ENCODE results near the gene ADD2. TPM values are rescaled to one million over a fixed set of nuclear protein-coding genes. Genes with fewer than 3 reads are reported as not detected.
A peak's percentile ranks its signal among the peaks of the same experiment; 100 is the strongest.

Gene ADD2
- total RNA-seq, 1 donor from 2014 or later: 45.3 TPM

DNA sequence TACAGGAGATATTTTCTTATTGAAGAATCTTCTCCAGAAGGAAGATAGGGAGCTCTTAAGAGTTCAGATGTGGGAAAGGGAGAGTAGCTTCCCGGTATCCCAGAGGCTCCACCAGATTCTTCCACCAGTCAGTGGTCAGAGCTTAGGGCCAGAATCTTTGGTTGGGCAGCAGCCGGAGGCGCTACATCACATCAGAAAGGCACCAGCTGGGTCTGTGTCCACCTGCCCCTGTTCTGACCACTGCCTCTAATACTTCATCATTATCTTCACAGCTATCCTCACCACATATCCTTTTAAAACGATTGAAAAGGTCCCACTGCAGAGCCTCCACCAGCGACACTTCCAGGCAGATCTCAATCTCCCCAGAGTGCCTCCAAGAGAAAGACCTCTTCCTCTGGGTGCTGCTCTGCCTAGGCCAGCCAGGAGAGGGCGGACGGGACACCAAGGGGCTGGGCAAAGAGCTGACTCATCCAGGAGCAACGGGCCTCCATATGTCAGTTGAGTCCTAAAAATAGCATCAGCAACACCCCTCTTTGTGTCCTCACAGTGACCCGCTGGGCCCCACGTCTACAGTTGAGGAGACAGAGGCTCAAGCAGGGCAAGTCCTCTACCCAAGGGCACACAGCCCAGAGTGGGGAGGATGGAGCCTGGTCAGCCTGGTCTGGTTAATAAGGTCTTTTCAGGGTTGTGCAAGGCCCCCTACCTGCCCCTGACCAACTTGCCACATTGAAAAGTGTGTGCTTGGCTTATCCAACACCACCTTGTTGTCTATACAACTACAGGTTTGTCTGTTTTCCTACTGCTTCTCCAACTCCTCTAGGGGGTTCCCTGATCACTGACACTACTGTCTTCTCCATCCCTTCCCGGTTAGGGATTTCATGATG lies 81.2 kb downstream of the ADD2 start:
- Histone ChIP-seq H3K27me3 (no peaks in the 10 kb centered on the region), H3K27ac (no peak overlapping the region), H3K36me3 (peaks cover 4% of the 10 kb centered on the region), H4K20me1 (ENCODE audit: low read depth) (peaks cover 3% of the 10 kb centered on the region), H3K9ac (no peak overlapping the region), H3K4me3 (no peak overlapping the region), H2AFZ (replicated peaks) (no peak overlapping the region), H3K4me1 (peaks cover 5% of the 10 kb centered on the region), H3F3A (ENCODE audit: low read depth) (no peaks in the 10 kb centered on the region), H3K9me3 (ENCODE audit: low read depth) (no peaks in the 10 kb centered on the region), H3K79me2 (ENCODE audit: low read depth) (no peaks in the 10 kb centered on the region), H3K4me2 (no peak overlapping the region)
- Mint-ChIP-seq H3K36me3 (peaks cover 19% of the 10 kb centered on the region), H3K4me1 (peaks cover 17% of the 10 kb centered on the region), H3K9me3 (no peaks in the 10 kb centered on the region), H3K27ac (no peak overlapping the region), H3K27me3 (ENCODE audit: insufficient read depth, low read depth) (peaks cover 7% of the 10 kb centered on the region), H3K4me3 (no peak overlapping the region)
- peak; percentile 75 for DNase-seq (ENCODE audit: low spot score)
- TF ChIP-seq EZH2 (IDR thresholded peaks at IDR 0.05) (no peak), EZH2phosphoT487 (IDR thresholded peaks at IDR 0.05) (no peak)
- TF ChIP-seq, protein P1, sequence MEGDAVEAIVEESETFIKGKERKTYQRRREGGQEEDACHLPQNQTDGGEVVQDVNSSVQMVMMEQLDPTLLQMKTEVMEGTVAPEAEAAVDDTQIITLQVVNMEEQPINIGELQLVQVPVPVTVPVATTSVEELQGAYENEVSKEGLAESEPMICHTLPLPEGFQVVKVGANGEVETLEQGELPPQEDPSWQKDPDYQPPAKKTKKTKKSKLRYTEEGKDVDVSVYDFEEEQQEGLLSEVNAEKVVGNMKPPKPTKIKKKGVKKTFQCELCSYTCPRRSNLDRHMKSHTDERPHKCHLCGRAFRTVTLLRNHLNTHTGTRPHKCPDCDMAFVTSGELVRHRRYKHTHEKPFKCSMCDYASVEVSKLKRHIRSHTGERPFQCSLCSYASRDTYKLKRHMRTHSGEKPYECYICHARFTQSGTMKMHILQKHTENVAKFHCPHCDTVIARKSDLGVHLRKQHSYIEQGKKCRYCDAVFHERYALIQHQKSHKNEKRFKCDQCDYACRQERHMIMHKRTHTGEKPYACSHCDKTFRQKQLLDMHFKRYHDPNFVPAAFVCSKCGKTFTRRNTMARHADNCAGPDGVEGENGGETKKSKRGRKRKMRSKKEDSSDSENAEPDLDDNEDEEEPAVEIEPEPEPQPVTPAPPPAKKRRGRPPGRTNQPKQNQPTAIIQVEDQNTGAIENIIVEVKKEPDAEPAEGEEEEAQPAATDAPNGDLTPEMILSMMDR (IDR thresholded peaks at IDR 0.05): peak; percentile 69

DNA sequence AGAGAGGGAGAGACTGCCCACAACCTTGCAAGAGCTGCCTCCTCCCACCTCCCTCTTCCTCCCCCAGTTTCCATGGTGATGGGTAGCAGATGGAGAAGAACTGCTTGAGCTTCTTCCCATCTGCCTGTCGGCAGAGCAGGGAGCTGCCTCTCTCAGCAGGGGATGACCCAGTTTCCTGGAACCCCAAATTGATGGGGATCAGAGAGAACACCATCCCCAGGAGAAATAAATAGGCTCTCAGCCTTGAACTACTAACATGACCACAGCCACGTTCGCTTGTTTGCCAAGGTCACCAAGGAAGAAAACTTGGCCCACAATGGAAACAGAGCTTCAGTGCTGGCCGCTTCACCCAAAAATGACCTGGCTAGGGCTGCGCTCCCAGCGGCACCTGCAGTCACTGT lies 82.2 kb downstream of the ADD2 start:
- H3K27ac Mint-ChIP-seq: no peak overlapping the region
- TF ChIP-seq EZH2phosphoT487 (IDR thresholded peaks at IDR 0.05): no peak
- no peak for TF ChIP-seq EZH2 (IDR thresholded peaks at IDR 0.05)

DNA sequence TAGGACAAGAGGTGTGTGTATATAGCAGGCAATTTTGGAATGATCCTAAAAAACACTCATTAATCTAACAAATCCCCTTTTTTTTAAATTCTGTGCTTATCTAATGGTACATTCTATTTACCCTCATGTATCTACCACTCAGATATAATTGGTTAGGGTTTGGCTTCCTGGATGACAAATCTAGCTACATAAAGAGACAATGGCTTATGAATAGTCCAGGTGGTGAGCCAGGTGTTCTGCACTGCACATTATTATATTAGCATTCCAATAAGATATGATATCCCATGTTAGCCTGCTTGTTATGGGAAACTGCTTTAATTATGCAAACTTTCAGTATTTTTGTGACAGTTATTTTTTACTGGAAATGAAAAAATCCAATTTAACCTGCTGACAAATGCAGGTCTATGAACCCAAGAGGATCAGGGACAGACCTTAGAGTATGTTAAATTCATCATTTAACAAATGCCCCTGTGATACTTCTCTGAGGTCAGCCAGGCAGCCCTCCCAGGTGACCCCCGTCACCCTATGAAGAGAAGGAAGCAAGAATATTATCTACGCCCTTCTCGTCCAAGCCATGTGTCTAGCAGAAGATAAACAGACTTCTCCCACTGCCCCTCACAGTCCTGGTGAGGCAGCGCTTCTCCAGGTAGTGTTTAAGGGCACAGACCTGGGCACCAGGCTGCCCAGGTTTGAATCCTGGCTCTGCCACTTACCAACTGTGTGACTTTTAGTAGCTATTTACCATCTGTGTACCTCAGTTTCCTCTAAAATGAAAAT lies 83.0 kb downstream of the ADD2 start:
- peaks cover 2% of the 10 kb centered on the region for H4K20me1 ChIP-seq (ENCODE audit: low read depth)
- peaks cover 4% of the 10 kb centered on the region for H3K36me3 ChIP-seq
- H3K9me3 ChIP-seq (ENCODE audit: low read depth): no peaks in the 10 kb centered on the region
- no peaks in the 10 kb centered on the region for H3K9me3 Mint-ChIP-seq
- peaks cover 7% of the 10 kb centered on the region for H3K27me3 Mint-ChIP-seq (ENCODE audit: insufficient read depth, low read depth)
- no peak overlapping the region for H2AFZ ChIP-seq (replicated peaks)
- H3K9ac ChIP-seq: no peak overlapping the region
- peaks cover 5% of the 10 kb centered on the region for H3K4me1 ChIP-seq
- H3K4me2 ChIP-seq: no peak overlapping the region
- no peak overlapping the region for H3K4me3 ChIP-seq
- TF ChIP-seq EZH2 (IDR thresholded peaks at IDR 0.05) (no peak), EZH2phosphoT487 (IDR thresholded peaks at IDR 0.05) (no peak)
- TF ChIP-seq, protein P1 (IDR thresholded peaks at IDR 0.05): no peak
- H3K4me1 Mint-ChIP-seq: peaks cover 17% of the 10 kb centered on the region
- no peak overlapping the region for H3K27ac ChIP-seq
- peaks cover 3% of the 10 kb centered on the region for H3F3A ChIP-seq (ENCODE audit: low read depth)
- no peaks in the 10 kb centered on the region for H3K27me3 ChIP-seq
- no peak for DNase-seq (ENCODE audit: low spot score)
- H3K79me2 ChIP-seq (ENCODE audit: low read depth): no peaks in the 10 kb centered on the region
- H3K36me3 Mint-ChIP-seq: peaks cover 15% of the 10 kb centered on the region
- no peak overlapping the region for H3K27ac Mint-ChIP-seq
- no peak overlapping the region for H3K4me3 Mint-ChIP-seq

More for the DNA sequence above, 82.2 kb downstream of the ADD2 start:
- H3K27ac ChIP-seq: no peak overlapping the region
- no peak overlapping the region for H3K4me2 ChIP-seq
- peaks cover 17% of the 10 kb centered on the region for H3K4me1 Mint-ChIP-seq
- peaks cover 4% of the 10 kb centered on the region for H3K36me3 ChIP-seq
- H3K27me3 ChIP-seq: no peaks in the 10 kb centered on the region
- H3K27me3 Mint-ChIP-seq (ENCODE audit: insufficient read depth, low read depth): peaks cover 7% of the 10 kb centered on the region
- H3K36me3 Mint-ChIP-seq: peaks cover 18% of the 10 kb centered on the region
- H3K9me3 ChIP-seq (ENCODE audit: low read depth): no peaks in the 10 kb centered on the region
- H3K79me2 ChIP-seq (ENCODE audit: low read depth): no peaks in the 10 kb centered on the region
- H2AFZ ChIP-seq (replicated peaks): no peak overlapping the region
- no peaks in the 10 kb centered on the region for H3K9me3 Mint-ChIP-seq
- no peak overlapping the region for H3K9ac ChIP-seq
- peaks cover 3% of the 10 kb centered on the region for H4K20me1 ChIP-seq (ENCODE audit: low read depth)
- no peaks in the 10 kb centered on the region for H3F3A ChIP-seq (ENCODE audit: low read depth)
- peaks cover 5% of the 10 kb centered on the region for H3K4me1 ChIP-seq
- DNase-seq (ENCODE audit: low spot score): no peak
- H3K4me3 ChIP-seq: no peak overlapping the region
- no peak overlapping the region for H3K4me3 Mint-ChIP-seq

Data from neural progenitor cell (in vitro differentiated cells).